Ecto neural progenitor cell (in vitro differentiated cells): ENCODE measurements around the gene SURF4.

Experiments
- DNase-seq: peaks from one replicate; pipeline ENCODE4 v3.0.0-alpha.2; 2018; ENCODE audit warnings: low spot score

The SURF4 gene

DNA sequence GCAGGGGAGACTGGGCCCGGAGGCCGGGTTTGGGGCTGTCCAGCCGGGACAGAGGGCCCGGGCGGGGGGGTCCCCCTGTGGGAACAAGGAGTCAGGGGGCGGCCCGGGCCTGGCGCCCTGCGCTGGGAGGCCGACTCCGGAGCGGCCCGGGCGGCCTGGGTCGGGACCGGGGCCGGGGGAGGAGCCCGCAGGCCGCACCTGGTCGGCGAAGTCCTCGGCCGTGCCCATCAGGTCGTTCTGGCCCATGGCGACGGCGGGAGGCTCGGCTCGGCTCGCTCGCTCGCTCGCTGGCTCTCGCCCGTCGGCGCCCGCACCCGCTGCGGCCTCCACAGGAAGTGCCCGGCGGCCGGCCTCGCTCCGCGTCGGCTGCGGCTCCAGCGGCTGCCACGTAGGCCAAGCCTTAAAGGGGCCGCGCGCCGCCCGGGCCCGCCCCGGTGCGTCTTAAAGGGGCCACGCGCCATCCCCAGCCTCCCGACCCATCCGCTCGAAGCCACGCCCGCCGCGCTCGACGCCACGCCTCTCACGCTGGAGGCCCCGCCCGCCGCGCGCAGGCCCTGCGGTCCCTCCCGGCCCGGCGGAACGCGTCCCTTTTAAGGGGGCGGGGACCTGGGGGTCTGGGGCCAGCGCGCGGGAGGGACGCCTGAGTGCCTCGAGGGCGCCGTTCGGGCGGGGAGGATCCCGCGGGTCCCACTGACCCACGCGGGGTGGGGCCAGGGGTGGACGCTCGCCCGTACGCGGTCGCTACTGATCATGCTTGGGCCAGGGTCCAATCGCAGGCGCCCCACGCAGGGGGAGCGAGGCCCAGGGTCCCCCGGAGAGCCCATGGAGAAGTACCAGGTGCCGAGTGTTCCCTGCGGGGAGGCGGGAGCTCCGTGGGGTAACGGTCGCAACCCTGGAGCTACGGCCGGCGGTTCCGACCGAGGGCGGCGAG, at the start of gene SURF4, which contains the start of gene STKLD1:
Gene SURF4 (minus strand): TSS at position 337 of the 931 bp plus-strand sequence. CDS start 91 bp downstream, at position 246.
Gene STKLD1 (plus strand): TSS at position 643 of the 931 bp plus-strand sequence. CDS start 108 bp downstream, at position 751.
- peak; percentile 97 for DNase-seq

DNA sequence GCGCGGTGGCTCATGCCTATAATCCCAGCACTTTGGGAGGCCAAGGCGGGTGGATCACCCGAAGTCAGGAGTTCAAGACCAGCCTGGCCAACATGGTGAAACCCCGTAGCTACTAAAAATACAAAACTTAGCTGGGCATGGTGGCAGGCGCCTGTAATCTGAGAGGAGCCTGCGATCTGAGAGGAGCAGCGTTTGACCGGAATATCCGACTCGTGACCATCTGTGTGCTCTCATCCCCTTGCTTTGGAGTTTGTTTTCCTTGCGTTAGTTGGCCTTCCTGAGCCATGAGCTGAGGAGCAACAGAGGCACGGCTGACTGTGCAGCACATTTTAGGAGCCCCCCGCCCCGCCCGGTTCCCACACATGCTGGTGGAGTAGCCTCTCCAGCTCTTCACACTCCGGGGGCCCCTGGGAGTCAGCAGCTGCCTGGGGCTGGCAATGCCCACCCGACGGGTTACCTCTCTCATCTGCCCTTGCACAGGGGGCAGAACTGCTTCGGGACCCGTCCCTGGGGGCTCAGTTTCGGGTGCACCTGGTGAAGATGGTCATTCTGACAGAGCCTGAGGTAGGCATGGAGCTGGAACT, 49.3 kb upstream of the SURF4 start:
- DNase-seq, result no peak

DNA sequence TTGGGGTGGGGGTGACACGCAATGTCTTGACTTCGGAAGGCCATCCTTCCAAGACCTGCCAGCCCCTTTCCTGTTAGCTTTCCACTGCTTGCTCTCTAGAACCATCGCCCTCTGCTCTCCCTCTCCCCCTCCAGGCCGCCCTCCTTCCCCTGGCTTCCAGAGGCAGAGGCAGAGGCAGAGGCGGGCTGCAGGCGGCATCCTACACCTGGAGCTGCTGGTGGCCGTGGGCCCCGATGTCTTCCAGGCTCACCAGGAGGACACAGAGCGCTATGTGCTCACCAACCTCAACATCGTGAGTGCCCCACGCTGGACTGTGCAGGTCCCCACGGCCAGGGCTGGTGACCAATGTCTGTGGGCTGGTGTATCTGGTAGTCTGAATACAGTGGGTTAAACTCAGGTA, 48.3 kb upstream of the SURF4 start:
- no peak for DNase-seq

DNA sequence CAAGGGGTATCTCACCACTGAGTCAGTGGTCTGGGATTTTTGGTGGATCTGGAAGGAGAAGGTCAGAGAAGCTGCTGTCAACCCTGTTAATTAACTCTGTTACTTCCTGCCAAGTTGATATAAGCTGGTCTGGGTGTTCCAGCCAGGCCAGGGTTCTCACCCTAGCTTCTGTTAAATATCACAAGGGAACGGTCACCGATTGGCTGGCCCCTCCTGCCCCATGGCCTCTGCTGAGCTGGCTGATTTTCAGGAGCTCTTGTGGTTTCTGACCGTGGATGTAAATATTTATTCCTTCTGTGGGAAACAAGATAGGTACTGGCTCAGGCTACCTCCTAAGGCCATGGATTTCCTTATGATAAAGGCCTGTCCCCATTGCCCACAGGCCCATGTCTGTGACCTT, 47.4 kb upstream of the SURF4 start:
- DNase-seq, result no peak

DNA sequence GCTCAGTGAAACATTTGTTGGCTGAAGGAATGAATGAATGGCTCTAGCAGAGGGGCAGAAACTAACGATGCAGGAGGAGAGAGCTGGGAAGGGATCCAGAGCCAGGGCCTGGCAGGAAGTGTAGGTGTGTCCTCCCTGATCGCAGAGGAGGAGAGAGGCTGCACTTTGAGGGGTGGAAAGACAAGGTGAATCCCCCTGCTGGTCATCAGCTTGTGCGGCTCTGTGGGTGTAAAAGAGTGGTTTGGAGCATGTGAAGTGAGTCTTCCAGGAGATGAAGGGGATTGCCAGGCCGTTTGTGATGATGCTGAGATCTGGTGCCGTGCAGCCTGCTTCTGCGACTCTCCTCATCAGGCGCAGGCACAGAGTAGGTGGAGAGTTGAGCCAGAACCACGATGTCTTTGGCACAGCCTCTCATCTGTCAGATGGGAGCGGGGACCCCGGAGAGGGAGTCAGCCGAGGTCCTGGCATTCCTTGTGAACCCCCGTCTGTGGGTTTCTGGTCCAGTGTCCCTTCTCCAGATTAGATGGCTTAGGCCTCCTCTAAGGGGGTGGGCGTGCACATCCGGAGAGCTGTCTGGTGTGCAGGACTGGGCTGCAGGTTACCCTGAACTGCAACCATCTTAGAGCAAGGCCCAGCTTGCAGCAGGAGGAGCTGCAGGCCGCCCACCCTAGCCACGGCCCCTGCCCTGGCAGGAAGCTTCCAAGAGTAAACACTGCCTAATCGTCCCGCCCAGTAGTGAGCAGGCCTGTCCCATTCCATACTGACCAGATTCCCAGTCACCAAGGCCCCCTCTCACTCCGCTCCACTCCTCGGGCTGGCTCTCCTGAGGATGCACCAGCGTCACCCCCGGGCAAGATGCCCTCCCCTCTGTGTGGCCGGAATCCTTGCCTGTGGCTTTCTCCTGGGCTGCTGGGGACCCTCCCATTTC, 46.0 kb upstream of the SURF4 start, which contains the start of gene ADAMTS13:
Gene ADAMTS13 (plus strand): TSS at position 753 of the 928 bp plus-strand sequence. CDS start 77 bp downstream, at position 830.
- DNase-seq, result no peak

DNA sequence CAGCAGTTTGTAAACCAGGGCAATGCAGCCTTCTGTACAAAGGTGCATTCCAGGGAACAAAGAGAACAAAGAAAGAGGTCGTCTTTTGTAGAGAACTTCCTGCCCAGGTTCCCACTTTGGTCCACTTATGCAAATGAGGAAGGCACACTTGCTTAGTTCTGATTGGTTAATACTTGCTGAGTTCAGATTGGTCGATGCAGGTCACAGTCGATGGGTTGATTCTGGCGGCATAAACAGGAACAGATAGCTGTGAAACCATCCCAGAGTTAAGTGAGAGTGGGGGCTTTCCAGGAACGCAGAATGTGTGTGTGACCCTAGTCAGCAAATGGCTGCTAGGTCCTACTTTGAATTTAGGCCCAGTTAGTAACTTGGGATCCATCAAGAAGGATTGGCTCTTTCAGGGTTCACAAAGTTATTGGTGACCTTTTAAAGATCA, 44.5 kb upstream of the SURF4 start:
- DNase-seq, result no peak

DNA sequence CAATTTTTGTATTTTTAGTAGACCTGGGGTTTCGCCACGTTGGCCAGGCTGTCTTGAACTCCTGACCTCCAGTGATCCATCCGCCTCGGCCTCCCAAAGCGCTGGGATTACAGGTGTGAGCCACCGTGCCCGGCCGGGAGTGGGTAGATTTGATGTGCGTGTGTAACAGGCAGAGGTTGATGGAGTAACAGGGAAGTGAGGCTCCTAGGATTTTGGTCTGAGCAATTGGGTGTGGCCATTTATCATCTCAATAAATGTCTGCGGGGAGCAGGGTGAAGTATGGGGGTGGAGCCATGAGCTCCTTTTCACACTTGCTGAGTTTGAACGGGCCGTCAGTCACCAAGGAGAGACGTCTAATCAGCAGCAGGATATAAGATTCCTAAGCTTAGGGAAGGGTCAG, 43.1 kb upstream of the SURF4 start:
- no peak for DNase-seq

DNA sequence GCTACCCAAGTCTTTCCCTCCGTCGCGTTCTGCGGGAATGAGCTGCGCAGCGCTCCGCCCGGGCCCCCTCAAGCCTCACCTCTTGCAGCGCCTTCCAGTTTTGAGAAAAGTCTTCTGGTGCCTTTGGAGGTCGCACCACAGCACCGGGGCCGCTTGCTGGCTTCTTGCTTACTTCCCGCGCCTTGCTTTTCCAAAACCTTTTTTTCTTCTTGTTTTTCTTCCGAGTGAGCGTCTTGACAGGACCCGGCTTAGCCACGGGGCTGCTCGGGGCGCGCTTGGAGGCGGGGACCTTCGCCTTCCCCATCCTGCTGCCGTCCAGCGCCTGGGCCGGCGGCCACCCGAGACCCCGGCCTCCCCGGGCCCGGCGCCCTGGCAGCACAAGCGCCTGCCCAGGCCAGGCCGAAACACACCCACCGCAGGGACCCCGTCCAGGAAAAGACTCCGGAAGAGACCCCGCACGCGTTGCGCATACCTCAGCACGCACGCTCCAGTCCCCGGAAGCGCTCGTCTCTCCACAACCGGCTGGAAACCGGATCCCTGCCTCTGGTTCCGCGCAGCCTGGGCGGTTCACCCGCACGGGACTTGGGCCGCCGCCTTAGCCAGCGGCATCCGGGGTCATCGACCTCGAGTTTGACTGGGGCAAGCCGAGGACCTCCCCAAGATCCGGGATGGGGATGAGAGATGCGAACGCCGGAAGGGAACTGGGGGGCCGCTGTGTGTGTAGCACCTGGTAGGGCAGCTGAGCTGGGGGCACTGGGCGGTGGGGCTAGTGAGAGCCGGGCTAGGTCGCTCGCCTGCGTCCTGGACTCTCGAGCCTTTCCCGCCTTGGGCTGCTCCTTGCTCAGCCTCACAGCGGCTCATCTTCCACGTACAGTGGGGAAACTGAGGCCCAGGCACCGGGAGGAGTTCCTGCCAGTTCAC, 41.9 kb upstream of the SURF4 start, which contains the start of gene REXO4:
Gene REXO4 (minus strand): TSS at position 470 of the 921 bp plus-strand sequence. CDS start 166 bp downstream, at position 304.
- DNase-seq, result peak; percentile 96

DNA sequence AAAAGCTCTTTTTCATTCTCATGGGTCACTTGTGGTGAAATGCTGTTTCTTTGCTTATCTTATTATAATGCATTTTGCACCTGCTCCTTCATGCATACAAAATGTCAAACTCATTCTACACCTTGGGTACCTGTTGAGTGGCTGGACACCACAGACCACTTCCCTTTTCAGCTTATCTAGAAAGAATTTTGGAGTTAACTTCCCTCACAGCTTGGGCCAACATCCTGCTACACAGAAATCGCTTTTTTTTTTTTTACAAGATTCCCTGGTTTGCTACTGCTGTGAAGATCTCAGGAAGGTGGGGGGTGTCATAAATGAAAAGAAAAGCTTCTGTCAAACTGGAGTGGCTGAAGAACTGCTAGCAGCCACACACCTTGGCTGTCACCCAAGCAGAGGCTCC, 39.3 kb upstream of the SURF4 start:
- DNase-seq, result no peak

DNA sequence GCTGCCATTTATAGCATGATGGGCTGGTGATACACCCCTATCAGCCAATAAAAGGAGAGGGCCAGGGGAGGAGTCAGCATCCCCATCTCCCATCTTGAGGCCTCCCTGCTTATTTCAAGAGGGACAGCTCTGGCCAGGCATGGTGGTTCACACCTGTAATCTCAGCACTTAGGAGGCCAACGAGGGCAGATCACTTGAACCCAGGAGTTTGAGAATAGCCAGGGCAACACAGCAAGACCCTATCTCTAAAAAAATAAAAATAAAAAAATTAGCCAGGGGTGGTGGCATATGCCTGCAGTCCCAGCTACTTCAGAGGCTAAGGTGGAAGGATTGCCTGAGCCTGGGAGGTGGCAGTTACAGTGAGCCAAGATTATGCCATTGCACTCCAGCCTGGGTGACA, 32.2 kb upstream of the SURF4 start:
- DNase-seq, result no peak

DNA sequence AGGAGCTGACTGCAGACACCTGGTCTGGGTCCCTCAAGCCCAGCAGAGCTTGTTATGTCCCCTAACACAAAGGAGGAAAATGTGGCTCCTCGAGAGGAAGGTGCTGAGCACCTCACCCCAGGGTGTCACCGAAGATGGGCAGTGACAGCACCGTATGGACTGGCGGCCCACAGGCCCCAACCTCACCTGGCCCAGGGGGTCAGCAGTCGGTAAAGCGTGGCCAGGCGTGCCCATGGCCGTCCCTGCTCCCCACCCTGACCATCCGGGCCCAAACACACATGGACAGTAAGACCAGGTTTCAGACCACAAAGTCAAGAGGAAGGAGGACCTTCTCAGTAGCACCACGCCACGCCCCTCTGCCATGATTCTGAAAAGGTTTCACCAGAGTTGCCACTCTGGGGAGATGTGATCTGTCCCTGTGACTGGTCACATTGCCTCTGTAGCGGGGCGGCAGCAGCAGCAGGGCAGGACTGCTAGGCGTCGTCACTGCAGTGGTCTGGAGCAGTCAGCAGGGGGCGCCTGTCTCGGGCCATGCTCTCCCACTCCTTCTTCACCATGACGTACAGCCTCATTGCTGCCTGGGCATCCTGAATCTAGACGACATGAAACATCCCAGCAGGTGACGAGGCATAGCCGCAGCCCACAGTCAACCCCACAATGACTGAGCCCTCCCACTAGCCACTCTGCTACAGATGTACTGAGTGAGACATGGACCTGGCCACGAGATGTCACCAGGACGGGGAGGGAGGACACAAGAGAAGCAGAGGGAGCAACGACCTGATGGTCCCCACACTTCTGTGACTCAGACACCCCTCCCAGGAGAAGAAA, 30.8 kb upstream of the SURF4 start:
- DNase-seq, result peak; percentile 86

DNA sequence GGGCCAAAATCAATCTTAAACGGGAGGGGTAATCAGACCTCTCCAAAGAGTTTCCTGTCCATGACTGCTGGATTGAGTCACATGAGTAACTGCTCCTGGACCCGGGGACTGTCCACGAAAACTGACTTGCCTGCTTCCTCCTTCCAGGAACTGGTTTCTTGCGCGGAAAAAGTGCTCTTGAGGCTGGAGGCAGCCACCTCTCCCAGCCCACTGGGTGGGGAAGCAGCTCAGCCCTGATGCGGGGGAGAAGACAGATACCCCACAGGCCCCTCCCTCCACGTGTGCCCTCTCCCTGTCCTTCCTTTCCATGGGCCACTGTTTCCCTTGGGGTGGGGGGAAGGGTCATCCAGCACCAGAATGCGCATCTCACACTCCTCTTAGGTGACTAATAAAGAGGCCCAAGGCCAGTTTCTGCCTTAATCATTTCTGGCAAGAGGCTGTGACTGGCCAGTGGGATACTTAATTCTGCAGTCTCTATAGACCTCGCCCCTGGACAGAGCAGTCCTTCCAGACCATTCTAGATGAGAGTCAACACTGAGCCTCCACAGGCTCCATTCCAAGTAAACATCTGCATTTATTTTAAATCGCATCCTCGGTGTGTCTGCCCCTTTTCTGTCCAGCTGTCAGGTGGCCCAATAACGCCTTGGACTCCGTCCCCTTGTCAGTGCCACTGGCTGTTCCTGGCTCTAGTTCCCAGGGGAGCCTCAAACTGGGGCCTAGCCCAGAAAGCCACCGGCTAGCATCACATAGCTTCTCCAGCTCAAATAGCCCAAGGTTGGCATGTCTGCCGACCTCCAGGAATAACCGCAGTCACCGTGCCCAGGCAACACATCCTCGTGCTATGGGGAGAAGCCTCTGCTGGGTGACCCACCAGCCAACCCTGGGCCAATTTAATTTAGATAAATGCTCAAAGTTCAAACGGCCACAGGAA, 29.9 kb upstream of the SURF4 start:
- no peak for DNase-seq

DNA sequence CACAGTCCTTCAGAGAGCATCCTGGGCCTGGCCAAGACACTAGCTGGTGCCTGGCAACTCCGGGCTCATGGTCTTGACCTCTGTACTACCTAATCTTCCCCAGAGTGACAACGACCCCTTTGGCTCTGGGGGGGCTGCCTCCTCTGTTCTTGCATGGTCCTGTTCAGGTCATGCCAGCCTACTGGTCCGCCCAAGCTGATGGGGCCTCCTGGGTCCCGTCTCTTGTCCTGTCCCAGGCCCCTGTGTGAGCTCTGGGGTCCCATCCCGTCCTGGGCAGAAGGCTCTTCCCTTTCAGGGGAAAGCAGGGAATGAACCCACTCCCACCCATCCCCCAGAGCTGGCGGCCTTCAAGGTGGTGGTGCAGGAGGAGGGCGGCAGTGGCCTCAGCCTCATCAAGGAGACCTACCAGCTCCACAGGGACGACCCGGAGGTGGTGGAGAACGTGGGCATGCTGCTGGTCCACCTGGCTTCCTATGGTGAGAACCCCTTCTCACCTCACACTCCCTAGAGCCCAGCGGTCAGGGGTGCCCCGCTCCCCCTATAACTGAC, 28.7 kb upstream of the SURF4 start:
- DNase-seq, result no peak

DNA sequence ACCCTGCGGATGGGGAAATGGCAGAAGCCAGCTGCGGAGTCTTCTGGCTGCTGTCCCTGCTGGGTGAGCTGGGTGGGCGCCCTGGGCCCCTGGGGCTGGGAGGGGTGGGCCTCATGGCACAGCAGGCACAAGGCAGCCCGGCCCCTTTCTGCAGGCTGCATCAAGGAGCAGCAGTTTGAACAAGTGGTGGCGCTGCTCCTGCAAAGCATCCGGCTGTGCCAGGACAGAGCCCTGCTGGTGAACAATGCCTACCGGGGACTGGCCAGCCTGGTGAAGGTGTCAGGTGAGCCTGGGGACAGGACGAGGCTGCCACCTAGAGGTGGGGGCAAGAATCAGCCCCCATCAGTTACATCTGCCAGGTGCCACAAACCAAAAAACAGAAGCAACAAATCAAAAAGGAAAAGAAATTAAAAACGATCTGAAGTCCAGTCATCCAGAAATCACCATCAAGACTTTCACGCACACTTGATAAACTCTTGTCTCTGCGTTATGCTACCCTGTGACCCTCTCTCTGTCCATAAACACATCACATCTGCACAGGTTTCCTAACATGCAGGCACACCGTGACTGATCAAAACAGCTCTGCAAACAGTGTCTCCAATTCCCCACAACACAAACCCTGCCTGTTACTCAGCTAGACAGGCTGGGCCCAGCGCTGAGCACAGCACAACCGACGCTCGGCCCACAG, 28.1 kb upstream of the SURF4 start:
- DNase-seq, result no peak

DNA sequence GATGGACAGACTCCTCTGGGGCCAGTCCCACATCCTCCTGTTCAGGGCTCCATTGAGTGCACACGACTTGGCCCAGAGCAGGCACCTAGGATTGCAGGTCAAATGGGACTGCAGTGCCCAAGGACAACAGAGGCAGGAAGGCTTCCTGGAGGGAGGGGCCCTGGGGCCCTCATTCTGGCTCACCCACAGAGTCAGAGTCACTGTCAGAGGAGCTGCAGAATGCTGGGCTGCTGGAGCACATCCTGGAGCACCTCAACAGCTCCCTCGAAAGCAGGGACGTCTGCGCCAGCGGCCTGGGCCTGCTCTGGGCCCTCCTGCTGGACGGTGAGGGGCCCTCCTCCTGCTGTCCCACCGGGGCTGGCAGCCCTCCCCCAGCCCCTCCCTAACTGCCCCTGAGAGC, 26.8 kb upstream of the SURF4 start:
- DNase-seq, result no peak

DNA sequence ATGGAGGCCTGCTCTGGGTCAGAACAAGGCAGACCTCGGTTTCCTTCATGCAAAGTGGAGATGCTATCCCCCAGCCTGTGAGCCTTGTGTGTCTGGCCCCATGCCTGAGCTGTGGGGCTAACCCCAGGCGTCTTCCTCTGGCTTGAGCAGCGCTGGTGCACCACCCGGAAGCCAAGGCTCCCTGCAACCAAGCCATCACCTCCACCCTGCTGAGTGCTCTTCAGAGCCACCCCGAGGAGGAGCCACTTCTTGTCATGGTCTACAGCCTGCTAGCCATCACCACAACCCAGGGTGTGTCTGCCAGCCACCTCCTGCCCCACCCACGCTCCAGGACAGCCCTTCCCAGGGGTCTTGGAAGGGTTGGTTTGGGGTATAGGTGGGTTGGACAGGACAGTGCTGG, 25.7 kb upstream of the SURF4 start:
- no peak for DNase-seq

DNA sequence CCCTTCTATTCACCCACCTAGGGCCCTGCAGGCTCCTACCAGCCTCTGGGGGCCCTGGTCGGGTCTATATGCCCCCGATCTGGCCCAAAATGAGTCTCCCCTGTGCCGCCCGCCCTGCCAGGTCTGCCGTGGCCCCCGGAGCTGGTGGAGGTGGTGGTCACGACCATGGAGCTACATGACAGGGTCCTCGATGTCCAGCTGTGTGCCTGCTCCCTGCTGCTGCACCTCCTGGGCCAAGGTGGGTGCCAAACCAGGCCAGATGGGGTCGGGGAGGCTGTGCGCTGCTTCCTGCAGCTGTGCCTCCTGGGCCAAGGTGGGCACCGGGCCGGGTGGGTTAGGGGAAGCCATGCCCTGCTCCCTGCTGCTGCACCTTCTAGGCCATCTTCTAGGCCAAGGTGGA, 24.4 kb upstream of the SURF4 start:
- DNase-seq, result no peak

DNA sequence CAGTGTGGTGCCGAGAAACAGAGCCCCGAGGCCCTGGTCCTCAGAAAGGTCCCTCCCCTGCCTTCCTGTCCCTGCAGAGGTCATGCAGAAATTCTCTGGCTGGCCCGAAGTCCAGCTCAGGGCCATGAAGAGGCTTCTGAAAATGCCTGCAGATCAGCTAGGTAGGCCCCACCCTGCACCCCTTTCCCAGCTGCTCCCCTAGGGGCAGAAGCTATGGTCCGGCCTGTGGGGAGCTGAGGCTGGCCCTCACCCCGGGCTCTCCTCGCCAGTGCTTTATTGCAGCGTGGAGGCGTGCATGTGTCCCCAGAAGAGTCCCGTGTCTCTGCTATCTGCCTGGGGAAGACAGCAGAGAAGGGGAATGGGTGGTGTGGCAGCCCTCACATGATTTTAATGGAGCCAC, 22.0 kb upstream of the SURF4 start:
- no peak for DNase-seq
